Activated CD8-positive, alpha-beta T cell treated with anti-CD3 and anti-CD28 coated beads, Interleukin-2, amount 10 ng/mL, durations not matched to agents 7 days and 5 days (primary cell): ENCODE measurements around the gene SDHB. TPM values are rescaled to one million over a fixed set of nuclear protein-coding genes. Genes with fewer than 3 reads are reported as not detected.

Experiments
- ATAC-seq: fragments of 150-1000 bp; cut with Tn5 transposase; one replicate; pipeline ENCODE4 v1.10.0; 2021; ENCODE audit warnings: moderate library complexity
- CTCF ChIA-PET: fragments of 350-600 bp; sonication (Branson Sonifier 250); formaldehyde crosslinking; loops from one replicate; lab custom pipeline; 2021; ENCODE audit warnings: antibody characterized with exemption; lab: Charles Lee
- POLR2A ChIA-PET: fragments of 350-600 bp; sonication (Branson Sonifier 250); formaldehyde crosslinking; loops from one replicate; lab custom pipeline; 2021; ENCODE audit warnings: antibody characterized with exemption; lab: Charles Lee
- DNase-seq: peaks from one replicate; pipeline ENCODE4 v3.0.0-alpha.2; 2020
- H3K27ac Mint-ChIP-seq: one replicate; pipeline ENCODE4 v1.8.0; 2021; ENCODE audit warnings: mild to moderate bottlenecking, mixed read lengths
- H3K27me3 Mint-ChIP-seq: one replicate; pipeline ENCODE4 v1.8.0; 2021; ENCODE audit warnings: low read depth, mixed read lengths
- H3K36me3 Mint-ChIP-seq: one replicate; pipeline ENCODE4 v1.8.0; 2021; ENCODE audit warnings: low read depth, mixed read lengths
- H3K4me1 Mint-ChIP-seq: one replicate; pipeline ENCODE4 v1.8.0; 2021; ENCODE audit warnings: low read depth, mixed read lengths
- H3K4me3 Mint-ChIP-seq: one replicate; pipeline ENCODE4 v1.8.0; 2021; ENCODE audit warnings: mild to moderate bottlenecking, mixed read lengths
- H3K9me3 Mint-ChIP-seq: one replicate; pipeline ENCODE4 v1.8.0; 2022; ENCODE audit warnings: mixed read lengths; ENCODE audit not compliant: insufficient read depth
- total RNA-seq, 2 experiments: library from RNA; stranded (reverse); gene quantifications; one replicate each; pipeline ENCODE4 v1.2.3, GENCODE V29; 2021

Gene SDHB
- total RNA-seq, 2 experiments from 2014 or later, result 90.4 to 101 TPM

GRCh38 chr1:16971341-16972188 is 82.3 kb downstream of the SDHB start:
- POLR2A ChIA-PET, result interaction anchor here (1.1 kb wide), 1 partner anchor 11 kb away, joined by 3 read pairs; no protein-coding TSS in a partner anchor
- Mint-ChIP-seq H3K27ac (no peak overlapping the region), H3K4me3 (no peak overlapping the region), H3K36me3 (no peaks in the 10 kb centered on the region), H3K27me3 (no peaks in the 10 kb centered on the region), H3K9me3 (no peaks in the 10 kb centered on the region), H3K4me1 (no peaks in the 10 kb centered on the region)
- DNase-seq (no peak), ATAC-seq (no peak)
- CTCF ChIA-PET, result interaction anchor here (1.1 kb wide), 1 partner anchor 11 kb away, joined by 3 read pairs; no protein-coding TSS in a partner anchor

GRCh38 chr1:16970132-16970910 is 83.5 kb downstream of the SDHB start:
- no peaks in the 10 kb centered on the region for H3K9me3 Mint-ChIP-seq
- DNase-seq, result no peak
- no peaks in the 10 kb centered on the region for H3K4me1 Mint-ChIP-seq
- H3K36me3 Mint-ChIP-seq, result no peaks in the 10 kb centered on the region
- no peak for ATAC-seq
- CTCF ChIA-PET, result interaction anchor here (0.6 kb wide), 1 partner anchor 10 kb away, joined by 3 read pairs; no protein-coding TSS in a partner anchor
- POLR2A ChIA-PET, result no interaction called here
- H3K27ac Mint-ChIP-seq, result no peak overlapping the region
- H3K27me3 Mint-ChIP-seq, result no peaks in the 10 kb centered on the region
- no peak overlapping the region for H3K4me3 Mint-ChIP-seq

- no peaks in the 10 kb centered on the region for H3K9me3 Mint-ChIP-seq
- ChIA-PET CTCF (interaction anchor here (0.6 kb wide), 1 partner anchor 9 kb away, joined by 3 read pairs; no protein-coding TSS in a partner anchor), POLR2A (no interaction called here)
Measured at GRCh38 chr1:16969651-16970050, 84.2 kb downstream of the SDHB start.

GRCh38 chr1:16969057-16969611 is 84.7 kb downstream of the SDHB start:
- H3K4me1 Mint-ChIP-seq, result no peaks in the 10 kb centered on the region

More at GRCh38 chr1:16969651-16970050, 84.2 kb downstream of the SDHB start:
- no peak for DNase-seq
- H3K36me3 Mint-ChIP-seq, result no peaks in the 10 kb centered on the region
- no peaks in the 10 kb centered on the region for H3K4me1 Mint-ChIP-seq
- ATAC-seq, result no peak
- no peaks in the 10 kb centered on the region for H3K27me3 Mint-ChIP-seq
- H3K27ac Mint-ChIP-seq, result no peak overlapping the region
- H3K4me3 Mint-ChIP-seq, result no peak overlapping the region

More at GRCh38 chr1:16969057-16969611, 84.7 kb downstream of the SDHB start:
- no peak overlapping the region for H3K27ac Mint-ChIP-seq
- DNase-seq (no peak), ATAC-seq (no peak)
- ChIA-PET POLR2A (no interaction called here), CTCF (no interaction called here)
- no peaks in the 10 kb centered on the region for H3K36me3 Mint-ChIP-seq
- H3K9me3 Mint-ChIP-seq, result no peaks in the 10 kb centered on the region
- H3K27me3 Mint-ChIP-seq, result no peaks in the 10 kb centered on the region
- no peak overlapping the region for H3K4me3 Mint-ChIP-seq

Other genes starting within 250 kb of the SDHB start
- gene RNU1-2, start 158.1 kb downstream of the SDHB start, total RNA-seq, result 1,000 to 10,000 TPM; 1,730 to 2,232 TPM
- 10 to 100 TPM; 31.7 to 33.1 TPM for gene CROCC, start 132.1 kb downstream of the SDHB start, total RNA-seq
- gene MFAP2, start 73.4 kb downstream of the SDHB start, total RNA-seq, result not detected
- 10 to 100 TPM; 42.7 to 51.4 TPM for gene ATP13A2, start 42.1 kb downstream of the SDHB start, total RNA-seq
- gene PADI2, start 65.4 kb upstream of the SDHB start, total RNA-seq, result not detected
- not detected for gene PADI1, start 151.1 kb upstream of the SDHB start, total RNA-seq
- gene PADI3, start 195.1 kb upstream of the SDHB start, total RNA-seq, result not detected